ENCODE results near the gene STIMATE.

STIMATE gene

GRCh38 chr3:52897130-52898122, at the start of gene STIMATE:
Gene STIMATE, minus strand, starts transcription at chr3:52897548. Its CDS starts 98 bp downstream, at chr3:52897450.
- peak; percentile 75 to 81 for DNase-seq (ENCODE audit: extremely low read depth in 1 of 2, low read depth in 1 of 2)

DNA sequence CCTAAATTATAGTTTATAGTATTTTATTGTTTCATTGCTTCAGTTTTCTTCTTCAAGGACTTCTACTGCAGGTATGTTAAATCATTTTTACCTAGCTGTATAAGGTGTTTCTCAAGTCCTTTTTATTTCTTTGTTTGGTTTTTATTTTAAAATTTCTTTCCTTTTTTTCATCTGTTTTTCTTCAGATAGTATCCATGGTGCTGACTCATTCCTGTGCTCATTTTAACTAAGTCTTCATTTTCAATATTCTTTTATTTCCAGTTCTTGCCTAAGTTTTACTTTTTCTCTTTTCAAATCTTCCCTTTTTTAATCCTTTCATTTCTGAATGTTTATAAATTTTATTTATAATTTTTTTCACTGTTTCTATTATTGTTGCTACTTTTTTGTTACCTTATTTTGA, 42.3 kb upstream of the STIMATE start:
- no peak for DNase-seq (ENCODE audit: extremely low read depth in 1 of 2, low read depth in 1 of 2)

- DNase-seq (ENCODE audit: extremely low read depth in 1 of 2, low read depth in 1 of 2) = peak; percentile 18 to 34
Observed at GRCh38 chr3:52934630-52935530, 37.5 kb upstream of the STIMATE start.

DNA sequence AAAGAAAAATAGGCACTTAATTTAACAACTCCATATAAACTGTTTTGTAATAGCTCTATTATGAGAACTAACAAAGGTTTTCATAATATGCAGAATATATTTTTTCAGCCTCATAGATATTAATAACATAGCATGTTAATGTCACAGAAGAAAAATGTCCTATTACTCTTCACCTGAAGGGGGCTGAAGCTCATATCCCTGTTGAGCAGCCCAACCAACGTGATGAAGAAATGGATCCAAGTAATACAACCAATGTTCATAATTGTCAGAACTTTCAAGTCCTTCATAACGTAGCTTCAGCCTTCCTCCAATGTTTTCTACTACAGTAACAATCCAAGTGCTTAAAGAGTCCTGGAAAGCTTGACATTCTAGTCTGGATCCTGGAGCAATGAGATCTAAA, 34.5 kb upstream of the STIMATE start:
- DNase-seq (ENCODE audit: extremely low read depth in 1 of 2, low read depth in 1 of 2) = no peak

- no peak for DNase-seq (ENCODE audit: extremely low read depth in 1 of 2, low read depth in 1 of 2)
Observed at GRCh38 chr3:52931328-52931727, 34.0 kb upstream of the STIMATE start.

DNA sequence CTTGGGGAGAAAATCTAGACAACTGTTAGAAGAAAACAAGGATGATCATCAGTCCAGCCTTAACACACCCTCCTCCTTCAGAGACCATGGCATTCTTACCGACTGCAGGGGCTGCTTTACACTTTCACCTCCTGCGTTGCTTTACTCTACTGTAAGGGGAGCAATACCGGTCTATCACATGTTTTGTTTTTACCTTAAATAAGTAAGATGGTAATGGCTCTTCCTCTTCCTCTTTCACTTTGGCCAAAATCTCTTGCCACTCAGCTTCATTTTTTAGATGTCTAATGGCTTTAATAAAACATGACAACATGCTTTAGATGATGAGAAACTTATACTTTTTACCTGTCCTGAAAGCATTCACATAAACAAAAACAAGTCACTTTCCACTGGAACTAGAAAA, 33.4 kb upstream of the STIMATE start:
- DNase-seq (ENCODE audit: extremely low read depth in 1 of 2, low read depth in 1 of 2) = no peak

DNA sequence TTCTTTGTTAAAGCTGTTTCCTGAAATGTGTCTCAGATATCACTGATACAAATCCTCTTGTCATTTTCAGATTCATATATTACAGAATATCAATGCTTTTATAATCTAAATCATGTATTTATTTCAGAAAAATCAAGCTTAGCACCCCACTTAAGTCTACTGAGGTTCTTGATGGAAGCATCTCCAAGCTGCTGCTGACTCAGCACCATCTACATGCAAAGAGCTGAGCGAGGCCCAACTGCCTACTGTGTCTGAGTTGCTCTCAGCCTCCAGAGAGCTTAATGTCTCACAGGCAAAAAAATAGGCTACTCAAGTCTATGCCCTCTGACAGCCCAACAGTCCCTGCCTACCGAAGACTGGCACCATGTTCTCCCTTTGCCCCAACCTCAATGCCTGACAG, 29.2 kb upstream of the STIMATE start:
- DNase-seq (ENCODE audit: extremely low read depth in 1 of 2, low read depth in 1 of 2) = no peak

DNA sequence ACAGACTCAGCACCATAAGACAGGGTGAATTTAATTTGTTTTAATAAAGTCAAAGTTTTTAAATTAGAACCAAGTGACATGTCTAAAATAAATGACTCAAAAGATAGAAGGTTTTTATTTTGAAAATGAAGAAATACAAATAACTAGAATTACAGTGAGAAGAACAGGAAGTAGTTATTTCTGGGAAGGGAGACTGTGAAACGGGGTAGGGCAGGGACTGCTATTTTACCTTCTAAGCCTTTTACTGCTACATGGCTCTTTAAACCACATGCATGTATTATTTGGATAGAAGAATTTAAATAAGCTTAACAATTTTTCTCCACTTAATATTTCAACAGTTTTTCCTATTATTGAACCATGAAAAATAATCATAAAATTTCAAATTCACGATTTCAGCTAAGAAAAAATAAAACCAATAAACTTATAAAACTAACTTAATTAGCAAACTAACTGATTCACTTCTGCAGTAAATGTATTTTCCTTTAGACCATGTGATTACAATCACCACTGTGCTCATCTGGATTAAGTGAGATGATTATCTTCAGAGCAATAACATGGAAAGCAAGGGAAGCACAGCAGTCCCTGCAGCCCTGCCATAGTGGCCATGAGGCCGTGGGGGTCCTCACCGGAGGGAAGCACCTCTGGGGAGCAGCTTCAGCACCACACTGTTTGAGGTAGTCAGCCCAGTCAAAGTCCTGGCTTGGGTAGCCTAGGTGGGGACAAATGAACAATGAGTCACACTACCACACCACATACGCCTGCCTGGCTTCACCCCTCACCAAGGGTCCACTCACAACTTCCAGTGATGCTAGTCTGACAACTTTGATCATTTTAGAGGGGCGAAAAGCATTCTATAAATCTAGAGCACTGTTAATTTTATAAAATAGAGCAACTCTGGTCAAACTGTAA, 28.3 kb upstream of the STIMATE start:
- DNase-seq (ENCODE audit: extremely low read depth in 1 of 2, low read depth in 1 of 2) = peak in 1 of 2 donors; percentile 1

GRCh38 chr3:52923963-52924362, 26.6 kb upstream of the STIMATE start:
- no peak for DNase-seq (ENCODE audit: extremely low read depth in 1 of 2, low read depth in 1 of 2)

DNA sequence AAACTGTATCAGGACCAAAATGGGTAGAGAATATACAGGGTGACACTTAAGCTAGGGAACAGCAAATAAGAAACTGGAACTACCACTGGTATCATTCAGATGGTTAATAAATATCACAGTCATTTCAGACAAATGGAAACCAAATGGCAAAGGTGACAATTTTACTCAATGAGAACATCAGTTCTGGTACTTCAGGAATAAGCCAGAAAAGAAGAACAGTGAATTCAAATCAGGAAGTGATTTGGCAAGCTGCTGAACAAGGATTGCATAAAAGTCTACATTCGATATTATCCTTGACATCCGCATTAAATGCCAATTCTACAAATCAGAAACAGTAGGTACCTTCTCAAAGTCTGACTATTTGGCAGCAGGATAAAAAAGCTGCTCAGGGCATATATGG, 23.5 kb upstream of the STIMATE start:
- DNase-seq (ENCODE audit: extremely low read depth in 1 of 2, low read depth in 1 of 2) = no peak

- no peak for DNase-seq (ENCODE audit: extremely low read depth in 1 of 2, low read depth in 1 of 2)
Observed at GRCh38 chr3:52917044-52917443, 19.7 kb upstream of the STIMATE start.

GRCh38 chr3:52915294-52915693, 17.9 kb upstream of the STIMATE start:
- DNase-seq (ENCODE audit: extremely low read depth in 1 of 2, low read depth in 1 of 2) = no peak

DNA sequence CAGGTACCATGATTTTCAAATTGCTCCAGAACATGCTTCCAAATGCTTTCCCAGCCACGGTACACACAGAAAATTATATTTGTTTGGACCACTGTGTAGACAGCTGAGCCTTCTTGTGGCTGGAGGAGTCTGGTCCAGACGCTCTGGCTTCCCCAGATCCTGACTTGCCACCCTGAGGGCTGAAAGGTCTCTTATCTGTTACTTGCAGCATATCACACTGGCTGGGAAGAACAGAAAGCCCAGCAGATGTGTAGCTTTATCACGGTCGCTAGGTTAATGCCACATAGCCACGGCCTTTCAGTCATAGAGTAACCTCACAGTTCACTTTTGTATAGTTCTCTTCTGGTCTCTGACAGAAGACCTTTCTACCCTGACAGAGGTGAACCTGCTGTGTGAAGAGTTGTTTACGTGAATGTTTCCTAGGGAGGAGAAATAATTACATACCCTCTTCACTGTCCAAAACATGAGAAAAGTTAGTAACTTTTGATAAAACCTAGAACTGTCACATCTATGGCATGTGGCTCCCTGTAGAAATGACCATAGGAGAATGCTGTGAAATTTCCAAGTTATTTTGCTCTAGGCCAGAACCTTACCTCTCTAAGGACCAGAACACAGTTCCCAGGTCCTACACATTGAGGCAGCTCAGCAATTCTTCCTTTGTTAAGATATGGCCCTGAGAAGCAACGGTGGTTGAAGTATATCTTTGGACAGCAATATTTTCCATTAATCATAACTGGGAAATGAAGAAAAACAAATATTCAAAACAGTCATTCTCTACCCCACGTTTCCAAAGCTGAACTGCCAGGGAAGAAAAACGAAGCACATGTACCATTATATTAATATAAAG, 15.8 kb upstream of the STIMATE start:
- no peak for DNase-seq (ENCODE audit: extremely low read depth in 1 of 2, low read depth in 1 of 2)

DNA sequence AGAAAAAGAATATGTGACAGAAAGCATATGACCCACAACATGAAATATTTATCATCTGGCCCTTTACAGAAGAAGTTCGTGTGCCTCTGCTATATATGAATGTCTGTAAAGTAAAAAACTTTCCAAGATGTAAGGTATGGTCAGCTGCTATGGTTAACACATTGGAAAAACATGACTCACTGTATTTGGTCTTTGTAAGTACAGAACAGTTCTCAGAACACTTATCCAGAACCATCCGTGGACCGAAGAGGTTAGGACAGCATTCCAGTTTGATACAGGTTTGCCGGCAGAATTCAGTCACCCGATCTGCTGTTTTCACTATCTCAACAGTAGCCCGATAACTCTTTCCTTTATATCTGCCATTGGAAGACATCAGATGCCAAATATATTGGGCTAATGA, 13.5 kb upstream of the STIMATE start:
- no peak for DNase-seq (ENCODE audit: extremely low read depth in 1 of 2, low read depth in 1 of 2)

- no peak for DNase-seq (ENCODE audit: extremely low read depth in 1 of 2, low read depth in 1 of 2)
Observed at GRCh38 chr3:52907497-52907896, 10.1 kb upstream of the STIMATE start.

DNA sequence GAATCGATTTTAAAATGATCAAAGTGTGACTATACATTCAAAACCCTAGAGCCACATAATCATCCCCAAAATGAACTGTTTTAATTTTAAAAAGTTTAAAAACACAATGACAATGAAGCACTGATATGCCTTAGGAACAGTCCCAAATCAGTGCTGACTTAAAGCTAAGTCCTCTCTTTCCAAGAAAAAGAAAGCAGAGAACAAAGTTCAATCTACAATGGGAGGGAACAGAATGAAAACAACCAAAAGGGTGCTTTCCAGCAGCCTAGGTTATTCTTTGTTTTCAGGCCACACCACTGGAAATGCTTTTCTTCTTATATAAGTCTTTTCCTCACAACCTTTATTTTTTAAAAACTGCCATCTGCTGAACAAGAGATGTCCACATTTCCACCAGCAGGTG, 7.2 kb upstream of the STIMATE start:
- no peak for DNase-seq (ENCODE audit: extremely low read depth in 1 of 2, low read depth in 1 of 2)

DNA sequence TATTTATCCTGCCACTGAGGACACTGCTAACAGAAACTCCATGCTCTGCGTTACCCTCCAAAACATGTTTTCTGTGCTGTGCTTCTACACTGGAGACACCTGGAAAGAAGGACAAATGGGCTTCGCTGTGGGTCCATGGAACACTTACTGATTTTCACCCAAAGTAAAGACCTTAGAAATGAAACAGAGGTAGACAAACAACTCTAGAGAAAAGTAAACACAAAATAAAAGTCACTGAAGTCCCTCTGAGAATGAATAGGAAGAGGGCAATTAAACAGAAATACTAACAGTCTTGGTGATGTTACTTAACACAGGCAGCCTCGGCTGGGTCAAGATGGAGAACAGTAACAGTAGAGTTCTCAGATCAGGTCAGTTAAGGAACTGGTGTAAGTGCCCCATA, 6.7 kb upstream of the STIMATE start:
- DNase-seq (ENCODE audit: extremely low read depth in 1 of 2, low read depth in 1 of 2) = no peak

GRCh38 chr3:52896613-52897012, 735 bp downstream of the STIMATE start:
- DNase-seq (ENCODE audit: extremely low read depth in 1 of 2, low read depth in 1 of 2) = no peak

GRCh38 chr3:52896151-52896550, 1.2 kb downstream of the STIMATE start:
- DNase-seq (ENCODE audit: extremely low read depth in 1 of 2, low read depth in 1 of 2) = no peak

GRCh38 chr3:52895418-52895817, 1.9 kb downstream of the STIMATE start:
- peak in 1 of 2 donors; percentile 43 for DNase-seq (ENCODE audit: extremely low read depth in 1 of 2, low read depth in 1 of 2)
